ENCODE measurements around the gene ITPA.
"Not testable (repeated sequence)": the region's sequence is repeated elsewhere in the genome, so short reads cannot be mapped to it uniquely, and the experiment has no call there.

ITPA gene

DNA sequence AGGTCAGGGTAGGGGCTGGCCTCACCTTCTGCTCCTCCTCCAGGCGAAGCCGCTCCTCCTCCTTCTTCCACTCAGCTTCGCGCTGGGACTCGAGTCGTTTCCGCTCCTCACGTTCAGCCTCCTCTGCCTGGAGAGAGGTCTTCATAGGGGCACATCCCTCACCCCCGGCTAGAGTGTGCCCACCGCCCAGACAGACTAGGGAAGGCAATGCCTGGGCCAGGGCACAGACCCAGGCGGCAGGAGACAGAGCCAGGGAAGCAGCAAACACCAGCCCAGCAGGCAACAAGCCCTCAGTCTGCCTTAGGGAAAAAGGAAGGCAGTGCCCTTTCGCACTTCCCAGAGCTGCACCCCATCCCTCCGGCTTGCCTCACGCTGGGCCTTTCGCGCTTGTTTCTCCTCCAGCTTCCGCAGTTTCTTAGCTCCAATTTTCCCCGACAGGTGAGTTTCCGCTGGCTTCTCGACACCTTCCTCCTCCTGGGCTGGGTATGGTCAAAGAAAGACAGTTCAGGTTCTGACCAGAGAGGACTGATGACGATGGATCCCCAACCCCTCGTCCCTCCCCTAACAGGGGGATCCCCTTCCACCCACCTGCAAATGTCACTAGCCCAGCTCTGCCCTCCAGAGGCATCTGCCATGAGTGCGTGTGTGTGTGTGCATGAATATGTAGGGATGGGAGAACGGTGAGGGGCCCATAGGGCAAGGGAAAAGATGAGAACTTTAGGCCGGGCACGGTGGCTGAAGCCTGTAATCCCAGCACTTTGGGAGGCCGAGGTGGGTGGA, 9.1 kb upstream of the ITPA start:
- no peak for DNase-seq (ENCODE audit: low read depth in 2 of 2)

DNA sequence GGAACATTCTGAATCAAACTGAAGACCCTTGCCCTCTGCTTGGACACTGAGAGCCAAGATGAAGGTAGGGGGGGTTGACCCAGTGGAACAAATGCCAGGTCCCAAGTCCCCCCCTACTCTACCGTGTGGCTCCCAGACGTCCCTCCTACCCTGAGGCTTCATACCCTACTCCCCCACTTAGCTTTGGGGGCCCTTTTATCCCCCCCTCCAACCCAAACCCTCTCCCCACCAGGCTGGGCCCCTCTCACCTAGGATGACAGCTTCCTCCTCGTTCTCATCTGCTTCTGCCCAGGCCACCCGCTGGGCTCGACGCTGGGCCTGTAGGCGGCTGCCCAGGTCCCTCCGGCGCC, 6.4 kb upstream of the ITPA start:
- no peak for DNase-seq (ENCODE audit: low read depth in 2 of 2)

DNA sequence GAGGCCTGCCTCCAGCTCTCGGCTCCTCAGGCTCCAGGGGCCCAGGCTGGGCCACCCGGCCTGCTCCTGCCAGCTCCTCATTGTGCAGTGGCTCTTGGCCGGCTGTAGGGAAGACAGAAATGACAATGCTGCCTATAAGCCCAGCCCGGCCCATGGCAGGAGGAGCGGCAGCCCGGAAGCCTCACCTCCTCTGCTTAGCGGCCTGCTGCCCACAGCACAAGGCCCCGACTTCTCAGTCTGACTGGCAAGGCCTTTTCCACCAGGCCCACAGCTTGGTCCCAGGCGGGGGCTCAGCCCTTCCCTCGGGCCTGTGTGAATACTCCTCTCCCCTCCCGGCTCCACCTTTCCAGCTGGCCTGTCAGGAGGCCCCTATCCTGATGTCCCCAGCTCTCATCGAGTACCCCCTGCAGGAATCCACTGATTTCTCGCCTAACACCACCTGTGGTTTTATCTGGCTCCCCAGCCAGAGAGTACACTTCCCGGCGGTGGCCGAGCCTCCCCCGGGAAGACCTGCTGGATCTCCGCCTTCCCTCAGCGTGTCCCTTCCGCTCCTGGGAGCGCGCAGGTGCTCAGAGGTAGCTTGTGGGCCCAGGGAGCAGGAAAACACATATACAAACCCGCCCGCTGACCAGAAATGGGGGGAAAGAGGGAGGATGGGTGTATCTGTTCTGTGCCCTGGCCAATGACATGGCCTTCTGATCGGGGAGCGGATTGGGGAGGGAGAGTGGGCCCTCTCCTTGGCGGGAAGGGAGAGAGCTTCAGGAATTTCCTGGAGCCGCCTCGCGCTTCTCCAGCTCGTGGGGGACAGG, 5.8 kb upstream of the ITPA start:
- no peak for DNase-seq (ENCODE audit: low read depth in 2 of 2)

DNA sequence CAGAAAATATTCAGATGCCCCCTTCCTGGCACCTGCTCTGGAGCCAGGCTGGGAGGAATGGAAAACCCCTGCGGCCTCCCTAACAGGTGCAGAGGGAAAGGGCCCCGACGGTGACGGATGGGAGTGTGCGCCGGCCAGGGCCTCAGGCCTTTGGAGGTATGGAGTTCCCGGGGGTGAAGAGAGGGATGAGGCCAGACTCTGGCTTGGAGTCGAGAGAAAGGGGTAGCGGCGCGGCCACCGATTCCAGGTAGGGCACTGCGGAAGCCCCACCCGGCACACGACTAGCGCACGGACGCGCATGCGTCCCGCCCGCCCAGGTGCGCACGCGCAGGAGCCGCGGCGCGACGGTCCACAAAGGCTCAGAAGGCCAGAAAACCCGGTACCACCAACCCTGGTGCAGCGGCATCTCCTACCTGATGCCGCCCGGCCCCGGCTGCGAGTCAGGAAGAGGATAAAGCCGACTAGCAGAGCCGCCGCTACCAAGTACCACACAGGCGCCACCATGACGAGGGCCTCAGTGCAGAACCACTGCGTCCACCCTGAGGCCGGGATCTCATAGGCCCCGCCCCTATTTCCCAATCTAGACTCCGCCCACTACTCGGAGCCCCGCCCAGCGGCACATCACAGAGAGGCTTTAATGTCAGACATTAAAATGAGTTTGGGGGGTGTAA, 5.0 kb upstream of the ITPA start, which contains the start of gene DDRGK1:
Gene DDRGK1, minus strand, starts transcription at position 559 of the 671 bp plus-strand sequence. Its CDS starts 55 bp downstream, at position 504.
- peak; percentile 92 for DNase-seq (ENCODE audit: low read depth in 2 of 2)

DNA sequence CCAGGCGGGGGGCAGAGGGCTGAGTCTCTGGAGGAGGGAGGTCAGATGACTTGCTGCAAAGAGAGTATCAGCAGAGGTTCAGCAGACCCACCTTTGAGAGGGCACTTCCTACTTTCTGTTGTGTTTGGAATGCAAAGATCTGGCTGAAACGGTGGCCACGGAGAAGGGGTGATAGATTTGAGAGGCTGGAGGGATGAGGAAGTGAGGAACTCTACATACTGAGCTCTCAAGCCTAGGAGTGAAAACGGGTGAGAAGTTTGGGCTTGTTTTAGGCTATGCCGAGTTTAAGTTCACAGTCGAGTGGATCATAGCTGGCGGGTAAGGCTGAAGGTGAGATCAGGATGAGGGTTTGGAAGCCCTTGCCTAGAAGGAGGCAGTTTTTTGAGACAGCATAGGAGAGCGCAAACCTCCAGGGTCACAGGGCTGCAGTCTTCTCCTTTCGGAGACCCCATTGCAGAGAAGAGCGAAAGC, 477 bp upstream of the ITPA start:
- DNase-seq (ENCODE audit: low read depth in 2 of 2): no peak

DNA sequence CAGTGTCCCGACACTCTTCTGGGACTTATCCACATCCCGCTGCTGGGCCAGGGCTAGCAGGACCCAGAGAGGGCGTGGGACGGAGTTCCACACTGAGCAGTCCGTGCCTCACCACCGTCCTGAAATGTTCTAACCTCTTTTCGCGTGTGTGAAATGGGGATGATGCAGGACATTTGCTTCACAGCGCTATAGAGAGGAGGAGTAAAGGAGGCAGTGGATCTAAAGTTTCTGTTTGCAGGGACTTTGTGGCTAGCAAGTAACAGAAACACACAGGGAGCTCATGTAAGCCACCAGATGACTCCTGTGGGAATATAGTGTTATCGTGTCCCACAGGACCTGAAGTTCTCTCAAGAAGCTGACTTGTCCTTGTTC, 634 bp downstream of the ITPA start:
- DNase-seq (ENCODE audit: low read depth in 2 of 2): no peak

DNA sequence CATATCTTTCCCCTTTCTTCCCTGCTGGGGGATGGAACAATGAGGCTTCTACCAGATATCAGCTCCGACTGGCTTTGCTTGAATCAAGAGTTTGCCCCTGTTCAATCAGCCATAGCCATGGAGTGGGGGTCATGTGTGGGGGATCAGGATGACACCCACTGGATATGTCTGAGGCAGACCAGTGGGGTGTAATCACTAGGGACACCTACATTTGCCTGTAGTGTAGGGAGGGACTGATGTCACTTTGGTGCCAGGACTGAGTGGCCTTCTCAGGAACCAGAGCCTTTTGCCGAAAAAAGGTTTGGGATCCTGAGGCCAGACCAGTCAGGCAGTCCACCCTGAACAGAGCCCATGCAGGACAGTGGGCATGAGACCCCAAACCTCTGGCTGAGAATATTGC, 1.0 kb downstream of the ITPA start:
- DNase-seq (ENCODE audit: low read depth in 2 of 2): no peak

DNA sequence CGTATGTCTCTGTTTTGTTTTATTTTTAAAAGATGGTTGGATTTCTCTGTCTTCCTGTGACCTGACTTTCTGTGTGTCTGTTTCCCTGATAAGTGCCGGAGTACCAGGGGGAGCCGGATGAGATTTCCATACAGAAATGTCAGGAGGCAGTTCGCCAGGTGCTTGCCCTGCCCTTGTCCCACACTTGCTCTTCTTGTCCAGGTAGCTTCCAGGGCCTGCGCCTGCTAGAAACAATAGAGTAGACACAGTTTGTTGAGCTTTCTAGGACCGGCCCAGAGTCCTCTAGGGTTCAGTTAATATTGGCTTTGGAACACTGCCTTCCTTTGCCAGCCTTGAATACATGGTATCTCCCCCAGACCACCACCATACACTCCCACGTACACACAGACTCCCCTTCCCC, 3.9 kb downstream of the ITPA start:
- no peak for DNase-seq (ENCODE audit: low read depth in 2 of 2)

DNA sequence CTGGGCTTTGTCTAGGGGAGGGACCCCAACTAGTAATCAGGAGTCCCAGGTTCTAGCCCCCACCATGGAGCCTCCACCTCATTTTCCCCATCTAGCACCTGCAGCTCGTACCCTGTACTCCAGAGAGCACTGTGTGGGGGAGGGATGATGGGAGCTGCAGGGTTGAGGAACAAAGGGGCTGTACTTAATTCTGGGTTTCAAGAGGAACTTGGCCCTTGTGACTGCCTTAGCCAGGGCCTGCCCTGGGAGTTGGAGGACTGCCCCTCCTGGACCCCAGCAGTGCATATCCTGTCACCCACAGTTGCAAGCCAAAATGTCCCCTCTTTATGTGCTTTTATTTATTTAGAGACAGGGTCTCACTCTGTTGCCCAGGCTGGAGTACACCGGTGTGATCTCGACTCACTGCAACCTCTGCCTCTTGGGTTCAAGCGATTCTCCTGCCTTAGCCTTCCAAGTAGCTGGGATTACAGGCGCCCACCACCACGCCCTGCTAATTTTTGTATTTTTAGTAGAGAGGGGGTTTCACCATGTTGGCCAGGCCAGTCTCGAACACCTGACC, 6.1 kb downstream of the ITPA start:
- DNase-seq (ENCODE audit: low read depth in 2 of 2): not testable (repeated sequence)

DNA sequence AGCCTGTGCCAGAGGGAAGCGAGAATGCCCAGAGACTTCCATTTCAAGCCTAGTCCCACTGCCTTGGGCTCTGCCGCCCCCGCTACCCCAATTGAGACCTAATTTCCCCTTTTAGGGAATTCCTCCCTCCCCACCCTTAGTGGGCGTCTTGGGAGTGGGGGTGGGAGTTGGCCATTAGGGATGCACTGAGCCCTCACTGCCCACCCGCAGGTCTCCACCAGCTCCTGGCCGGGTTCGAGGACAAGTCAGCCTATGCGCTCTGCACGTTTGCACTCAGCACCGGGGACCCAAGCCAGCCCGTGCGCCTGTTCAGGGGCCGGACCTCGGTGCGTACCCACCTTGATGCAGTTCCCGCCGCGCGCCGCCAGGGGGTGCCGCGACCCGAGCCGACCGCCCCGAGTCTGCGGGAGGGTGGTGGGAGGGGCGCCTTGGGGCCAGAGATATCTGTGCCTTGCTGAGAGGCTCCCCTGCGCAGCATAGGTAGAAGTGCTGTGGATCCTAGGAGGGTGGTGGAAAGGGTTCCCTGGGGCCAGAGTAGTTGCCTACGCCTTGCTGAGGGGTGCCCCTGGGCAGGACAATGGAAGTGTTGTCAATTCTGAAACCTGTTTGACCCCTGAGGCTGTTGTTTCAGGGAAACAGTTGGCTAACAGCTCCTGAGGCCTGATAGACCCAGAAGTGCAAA, 9.2 kb downstream of the ITPA start:
- peak; percentile 69 to 73 for DNase-seq (ENCODE audit: low read depth in 2 of 2)

DNA sequence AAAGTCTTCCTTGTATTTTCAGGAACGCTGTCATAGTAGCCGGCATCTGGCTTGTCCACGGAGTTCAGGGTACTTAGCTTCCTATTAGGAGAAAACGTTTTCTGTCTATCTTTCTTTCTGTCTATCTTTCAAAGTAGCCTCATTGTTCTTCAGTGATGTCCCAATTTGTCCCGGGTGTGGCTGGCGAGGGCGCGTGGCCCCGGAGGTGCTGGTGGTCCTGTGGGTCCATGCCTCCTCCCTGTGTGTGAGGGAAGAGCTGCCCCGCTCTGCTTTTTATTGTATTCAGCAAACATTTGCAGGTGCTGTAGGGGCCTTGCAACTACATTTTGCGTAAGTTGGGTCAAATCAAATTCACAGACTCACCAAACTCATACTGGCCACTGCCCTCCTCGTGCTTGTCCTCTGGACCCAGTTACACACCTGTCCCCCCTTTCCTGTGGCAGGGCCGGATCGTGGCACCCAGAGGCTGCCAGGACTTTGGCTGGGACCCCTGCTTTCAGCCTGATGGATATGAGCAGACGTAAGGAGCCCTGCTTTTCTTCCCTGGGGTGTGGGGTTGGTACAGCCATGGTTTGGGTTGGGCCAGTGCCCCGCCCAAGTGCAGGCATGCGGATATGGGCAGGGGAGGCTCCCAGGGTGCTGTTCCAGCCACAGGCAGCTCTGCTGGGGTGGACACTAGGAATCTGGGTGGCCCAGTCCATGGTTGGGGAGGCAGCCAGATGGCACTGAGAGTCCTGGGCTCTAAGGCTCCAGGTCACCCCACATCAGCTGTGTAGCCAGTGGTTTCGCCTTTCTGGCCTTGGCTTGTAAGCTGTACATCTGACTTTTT, 12.3 kb downstream of the ITPA start:
- DNase-seq (ENCODE audit: low read depth in 2 of 2): no peak

DNA sequence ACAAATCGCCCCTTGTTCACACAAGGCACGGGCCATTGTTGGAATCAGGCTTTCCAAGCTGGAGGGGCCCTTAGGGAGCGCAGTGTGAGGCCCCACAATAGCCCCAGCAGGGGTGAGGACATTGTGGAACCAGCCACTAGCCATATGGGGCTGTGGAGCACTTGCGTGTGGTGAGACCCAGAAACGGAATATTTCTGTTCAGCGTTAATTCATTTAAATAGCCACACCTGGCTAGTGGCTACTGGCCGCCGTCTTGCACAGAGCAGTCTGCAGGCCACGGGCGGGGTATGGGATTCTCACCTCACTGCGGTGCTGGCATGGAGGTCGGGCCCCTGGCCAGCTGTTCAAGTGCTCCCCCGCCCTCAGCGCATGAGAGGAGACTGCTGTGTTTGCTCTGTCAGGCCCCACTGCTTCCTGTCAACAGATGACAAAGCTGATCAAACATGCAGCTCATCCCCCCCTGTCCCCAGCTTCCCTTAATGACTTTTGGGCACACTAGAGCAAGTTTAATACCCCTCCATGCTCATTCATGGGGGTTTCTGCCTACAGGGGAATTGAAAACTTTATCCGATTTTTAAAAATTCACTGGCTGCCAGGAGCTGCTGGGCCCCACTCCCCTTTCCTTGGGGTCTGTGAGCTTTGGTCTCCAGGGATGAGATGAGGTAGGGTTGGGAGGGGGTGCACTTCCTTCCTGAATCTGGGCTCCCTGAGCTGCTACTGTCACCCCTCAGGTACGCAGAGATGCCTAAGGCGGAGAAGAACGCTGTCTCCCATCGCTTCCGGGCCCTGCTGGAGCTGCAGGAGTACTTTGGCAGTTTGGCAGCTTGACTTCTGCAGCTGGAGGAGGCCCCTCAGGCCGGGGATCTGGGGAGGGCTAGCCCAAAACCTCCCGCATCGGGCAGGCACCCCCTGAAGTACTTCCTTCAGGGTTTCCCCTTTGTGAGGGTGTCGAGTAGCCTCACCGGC, 13.6 kb downstream of the ITPA start:
- no peak for DNase-seq (ENCODE audit: low read depth in 2 of 2)

DNA sequence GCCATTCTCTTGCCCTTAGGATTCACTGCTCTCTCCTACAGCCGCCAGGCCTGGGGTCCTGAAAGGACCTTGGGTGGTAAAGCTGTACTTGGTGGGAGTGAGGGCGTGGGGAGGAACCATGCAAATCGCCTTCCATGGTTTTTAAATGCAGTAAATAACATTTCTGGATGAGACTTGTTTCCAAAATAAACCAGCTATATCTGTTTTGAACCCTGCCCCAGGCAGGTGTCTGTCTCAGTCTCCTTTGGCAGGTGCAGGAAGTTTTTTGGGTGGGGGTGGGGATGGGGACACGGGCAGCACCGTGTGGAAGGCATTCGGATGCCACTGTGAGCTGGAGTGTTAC, 14.3 kb downstream of the ITPA start:
- DNase-seq (ENCODE audit: low read depth in 2 of 2): no peak

DNA sequence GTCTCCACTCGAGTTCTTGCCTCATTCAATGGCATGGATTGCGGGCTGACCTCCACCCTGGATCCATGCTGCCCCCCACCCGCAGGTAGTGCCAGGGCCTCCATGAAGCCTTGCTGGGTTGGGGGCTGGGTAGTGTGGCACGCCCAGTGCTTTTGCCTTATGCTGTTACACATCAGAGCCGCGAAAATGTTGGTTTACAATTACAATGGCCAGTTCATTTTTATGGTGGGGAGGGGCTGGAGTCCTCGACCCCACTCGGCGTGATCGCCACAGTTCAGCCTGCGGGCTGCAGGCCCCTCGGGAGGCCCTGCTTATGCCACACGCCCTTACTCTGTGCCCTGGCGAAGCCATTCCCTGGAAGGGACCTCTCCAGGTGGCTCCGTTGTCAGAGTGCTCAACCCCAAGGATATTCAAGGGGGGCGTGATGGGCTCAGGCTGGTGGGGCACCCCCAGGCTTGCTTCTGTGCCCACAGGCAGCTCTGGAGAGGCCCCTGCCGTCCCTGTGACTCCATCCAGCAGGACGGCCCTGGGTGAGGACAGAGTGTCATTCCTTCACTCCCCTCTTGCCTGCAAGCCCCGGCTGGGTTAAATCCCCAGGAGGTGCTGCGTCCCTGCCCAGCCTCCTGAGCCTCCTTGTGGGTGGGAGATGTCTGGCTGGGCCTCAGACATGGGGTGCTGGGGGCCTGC, 14.8 kb downstream of the ITPA start:
- DNase-seq (ENCODE audit: low read depth in 2 of 2): no peak

DNA sequence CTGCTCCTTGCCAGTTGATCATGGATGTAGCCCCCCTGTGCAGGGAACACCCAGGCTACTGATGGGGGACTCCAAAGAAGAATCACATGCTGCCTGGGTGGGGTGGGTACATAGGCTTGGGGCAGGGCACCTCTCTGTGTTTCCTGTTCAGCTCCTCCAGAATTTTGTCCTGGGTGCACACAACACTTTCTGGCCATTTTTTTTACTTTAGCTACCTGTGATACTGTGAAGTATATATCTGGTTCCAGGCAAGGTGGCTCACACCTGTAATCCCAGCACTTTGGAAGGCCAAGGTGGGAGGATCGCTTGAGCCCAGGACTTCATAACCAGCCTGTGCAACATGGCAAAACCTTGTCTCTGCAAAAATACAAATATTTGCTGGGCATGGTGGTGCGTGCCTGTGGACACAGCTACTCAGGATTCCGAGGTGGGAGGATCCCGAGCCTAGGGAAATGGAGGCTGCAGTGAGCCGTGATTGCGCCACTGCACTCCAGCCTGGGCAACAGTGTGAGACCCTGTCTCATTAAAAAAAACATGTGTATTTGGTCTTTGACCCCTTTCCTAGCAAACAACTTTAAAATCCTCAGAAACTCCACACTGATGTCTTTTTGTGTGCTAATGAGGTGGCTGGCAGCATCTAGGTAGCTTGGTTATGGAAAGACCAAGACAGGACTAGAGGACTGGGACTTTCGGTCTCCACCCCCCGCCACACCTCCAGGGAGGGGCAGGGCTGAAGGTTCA, 15.6 kb downstream of the ITPA start:
- no peak for DNase-seq (ENCODE audit: low read depth in 2 of 2)

DNA sequence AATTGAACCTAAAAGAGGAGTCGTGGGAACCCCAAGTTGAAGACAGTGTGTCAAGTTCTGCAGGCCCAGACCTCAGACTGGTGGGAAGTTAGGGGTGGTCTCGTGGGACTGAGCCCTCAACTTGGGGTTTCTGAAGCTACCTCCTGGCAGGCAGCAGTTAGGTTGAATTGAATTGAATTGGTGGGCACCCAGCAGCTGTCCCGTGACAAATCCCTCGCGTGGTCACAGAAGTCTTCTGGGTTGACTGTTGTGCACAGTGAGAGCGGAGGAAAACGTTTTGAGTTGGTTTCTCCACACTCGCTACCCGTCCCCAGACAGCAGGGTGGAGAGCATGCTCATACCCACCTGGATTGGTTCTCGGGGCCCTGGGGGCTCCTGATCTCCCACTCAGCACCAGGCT, 16.8 kb downstream of the ITPA start:
- no peak for DNase-seq (ENCODE audit: low read depth in 2 of 2)

DNA sequence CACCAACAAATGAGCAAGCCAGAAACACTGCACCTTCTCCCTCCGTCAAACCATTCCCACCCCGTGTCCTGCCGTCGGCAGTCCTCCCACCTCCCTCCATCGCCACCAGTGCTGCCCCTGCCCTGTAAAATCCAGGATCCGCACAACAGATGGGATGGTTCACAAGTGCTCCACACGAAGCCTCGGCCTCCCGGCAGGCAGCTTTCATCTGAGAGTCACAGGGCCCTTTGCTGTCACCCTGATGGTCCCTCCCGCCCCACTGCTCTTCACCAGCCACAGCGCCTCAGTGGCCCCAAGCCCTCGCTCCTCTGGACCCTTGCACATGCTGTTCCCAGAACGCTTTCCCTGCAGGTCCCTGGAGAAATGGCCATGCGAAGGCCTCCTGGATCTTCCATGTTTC, 17.6 kb downstream of the ITPA start:
- DNase-seq (ENCODE audit: low read depth in 2 of 2): no peak

DNA sequence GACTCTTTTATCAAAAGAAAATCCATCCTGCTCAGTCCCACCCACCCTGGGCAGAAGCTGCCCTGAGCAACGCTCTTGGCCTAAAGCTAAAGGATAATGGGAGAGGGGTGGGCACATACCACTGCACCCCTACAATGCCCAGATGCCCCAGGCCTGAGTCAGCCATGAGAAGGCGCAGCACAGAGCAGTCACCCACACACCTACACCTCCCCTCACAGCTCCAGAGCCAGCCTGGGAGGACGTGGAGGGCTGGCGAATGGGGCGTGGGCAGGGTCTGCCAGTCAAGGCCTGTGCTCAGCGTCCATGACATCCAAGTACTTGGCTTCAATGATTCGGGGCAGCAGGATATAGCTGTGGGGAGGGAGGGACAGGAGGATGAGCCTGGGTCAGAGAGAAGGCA, 18.2 kb downstream of the ITPA start:
- no peak for DNase-seq (ENCODE audit: low read depth in 2 of 2)

Measured in activated CD4-positive, alpha-beta T cell treated with anti-CD3 and anti-CD28 coated beads for 24 hours (primary cell).